H1 (cell line): Measurements from ENCODE around the gene PTPRJ. TPM values are rescaled to one million over a fixed set of nuclear protein-coding genes. Genes with fewer than 3 reads are reported as not detected.

Source experiments
- FOSL1 ChIP-seq: IDR thresholded peaks from 2 replicates; pipeline ENCODE4 v1.6.1; 2011; ENCODE audit warnings: mild to moderate bottlenecking, low read depth, low read length, moderate library complexity; ENCODE audit not compliant: insufficient read depth
- GABPA ChIP-seq: IDR thresholded peaks from 2 replicates; pipeline ENCODE4 v1.6.1; 2011; ENCODE audit warnings: mild to moderate bottlenecking, low read length, moderate library complexity, borderline replicate concordance; ENCODE audit not compliant: insufficient read depth
- KDM5A ChIP-seq: fragments of 200-600 bp; IDR thresholded peaks from 2 replicates; pipeline ENCODE4 v1.7.1; 2012; ENCODE audit warnings: mild to moderate bottlenecking, low read length, inconsistent platforms, mixed read lengths
- POU5F1 ChIP-seq: IDR thresholded peaks from 2 replicates; pipeline ENCODE4 v1.6.1; 2011; ENCODE audit warnings: low read depth, mild to moderate bottlenecking, low read length, moderate library complexity
- SP1 ChIP-seq: IDR thresholded peaks from 2 replicates; pipeline ENCODE4 v1.6.1; 2011; ENCODE audit warnings: low read depth, low read length
- SP4 ChIP-seq: IDR thresholded peaks from 2 replicates; pipeline ENCODE4 v1.6.1; 2012; ENCODE audit warnings: low read length, inconsistent platforms
- TAF7 ChIP-seq: optimal IDR thresholded peaks from 2 replicates; pipeline ENCODE3; 2011; ENCODE audit warnings: low read depth, mild to moderate bottlenecking, inconsistent platforms, low read length, moderate library complexity, borderline replicate concordance
- TEAD4 ChIP-seq: IDR thresholded peaks from 2 replicates; pipeline ENCODE4 v1.6.1; 2012; ENCODE audit warnings: low read depth, low read length, inconsistent platforms, mixed read lengths
- polyA plus RNA-seq, 7 experiments: library from polyadenylated mRNA; depleted of rRNA in 3 of 7; stranded (reverse) in 5 of 7; unstranded in 2 of 7; fragments of >200 nt in 5 of 7; fragments of 200-250 nt in 2 of 7; gene quantifications; 1 replicate in 5 of 7; 2 replicates in 1 of 7; 4 replicates in 1 of 7; pipeline versions ENCODE4 v1.2.1 to v1.2.3, GENCODE V29; 2011 to 2013; ENCODE audit warnings: missing spikeins in 2 of 7, mixed read lengths in 2 of 7
- total RNA-seq: library from RNA; stranded (reverse); fragmentation: NEBNext Ultra II Directional; extraction: Animal tissue kit (Norgen Biotek cat#: 25700); gene quantifications from 2 replicates; pipeline ENCODE4 v1.2.1, GENCODE V29; 2021
- TF ChIP-seq, protein P1 (sequence below): fragments of 300-600 bp; sonication (generic); IDR thresholded peaks from 2 replicates; pipeline ENCODE4 v1.7.1; 2012; ENCODE audit warnings: low read length, moderate library complexity, mild to moderate bottlenecking, inconsistent platforms; ENCODE audit not compliant: insufficient replicate concordance

The PTPRJ gene
- total and polyA plus RNA-seq, 2 of the 8 experiments (the other 6 are each of a cell fraction or from before 2014, with no cell fraction given), result 4.4 to 22.6 TPM

GRCh38 chr11:48182860-48183526 lies 202.6 kb downstream of the PTPRJ start (continued):
- TF ChIP-seq, protein P1, sequence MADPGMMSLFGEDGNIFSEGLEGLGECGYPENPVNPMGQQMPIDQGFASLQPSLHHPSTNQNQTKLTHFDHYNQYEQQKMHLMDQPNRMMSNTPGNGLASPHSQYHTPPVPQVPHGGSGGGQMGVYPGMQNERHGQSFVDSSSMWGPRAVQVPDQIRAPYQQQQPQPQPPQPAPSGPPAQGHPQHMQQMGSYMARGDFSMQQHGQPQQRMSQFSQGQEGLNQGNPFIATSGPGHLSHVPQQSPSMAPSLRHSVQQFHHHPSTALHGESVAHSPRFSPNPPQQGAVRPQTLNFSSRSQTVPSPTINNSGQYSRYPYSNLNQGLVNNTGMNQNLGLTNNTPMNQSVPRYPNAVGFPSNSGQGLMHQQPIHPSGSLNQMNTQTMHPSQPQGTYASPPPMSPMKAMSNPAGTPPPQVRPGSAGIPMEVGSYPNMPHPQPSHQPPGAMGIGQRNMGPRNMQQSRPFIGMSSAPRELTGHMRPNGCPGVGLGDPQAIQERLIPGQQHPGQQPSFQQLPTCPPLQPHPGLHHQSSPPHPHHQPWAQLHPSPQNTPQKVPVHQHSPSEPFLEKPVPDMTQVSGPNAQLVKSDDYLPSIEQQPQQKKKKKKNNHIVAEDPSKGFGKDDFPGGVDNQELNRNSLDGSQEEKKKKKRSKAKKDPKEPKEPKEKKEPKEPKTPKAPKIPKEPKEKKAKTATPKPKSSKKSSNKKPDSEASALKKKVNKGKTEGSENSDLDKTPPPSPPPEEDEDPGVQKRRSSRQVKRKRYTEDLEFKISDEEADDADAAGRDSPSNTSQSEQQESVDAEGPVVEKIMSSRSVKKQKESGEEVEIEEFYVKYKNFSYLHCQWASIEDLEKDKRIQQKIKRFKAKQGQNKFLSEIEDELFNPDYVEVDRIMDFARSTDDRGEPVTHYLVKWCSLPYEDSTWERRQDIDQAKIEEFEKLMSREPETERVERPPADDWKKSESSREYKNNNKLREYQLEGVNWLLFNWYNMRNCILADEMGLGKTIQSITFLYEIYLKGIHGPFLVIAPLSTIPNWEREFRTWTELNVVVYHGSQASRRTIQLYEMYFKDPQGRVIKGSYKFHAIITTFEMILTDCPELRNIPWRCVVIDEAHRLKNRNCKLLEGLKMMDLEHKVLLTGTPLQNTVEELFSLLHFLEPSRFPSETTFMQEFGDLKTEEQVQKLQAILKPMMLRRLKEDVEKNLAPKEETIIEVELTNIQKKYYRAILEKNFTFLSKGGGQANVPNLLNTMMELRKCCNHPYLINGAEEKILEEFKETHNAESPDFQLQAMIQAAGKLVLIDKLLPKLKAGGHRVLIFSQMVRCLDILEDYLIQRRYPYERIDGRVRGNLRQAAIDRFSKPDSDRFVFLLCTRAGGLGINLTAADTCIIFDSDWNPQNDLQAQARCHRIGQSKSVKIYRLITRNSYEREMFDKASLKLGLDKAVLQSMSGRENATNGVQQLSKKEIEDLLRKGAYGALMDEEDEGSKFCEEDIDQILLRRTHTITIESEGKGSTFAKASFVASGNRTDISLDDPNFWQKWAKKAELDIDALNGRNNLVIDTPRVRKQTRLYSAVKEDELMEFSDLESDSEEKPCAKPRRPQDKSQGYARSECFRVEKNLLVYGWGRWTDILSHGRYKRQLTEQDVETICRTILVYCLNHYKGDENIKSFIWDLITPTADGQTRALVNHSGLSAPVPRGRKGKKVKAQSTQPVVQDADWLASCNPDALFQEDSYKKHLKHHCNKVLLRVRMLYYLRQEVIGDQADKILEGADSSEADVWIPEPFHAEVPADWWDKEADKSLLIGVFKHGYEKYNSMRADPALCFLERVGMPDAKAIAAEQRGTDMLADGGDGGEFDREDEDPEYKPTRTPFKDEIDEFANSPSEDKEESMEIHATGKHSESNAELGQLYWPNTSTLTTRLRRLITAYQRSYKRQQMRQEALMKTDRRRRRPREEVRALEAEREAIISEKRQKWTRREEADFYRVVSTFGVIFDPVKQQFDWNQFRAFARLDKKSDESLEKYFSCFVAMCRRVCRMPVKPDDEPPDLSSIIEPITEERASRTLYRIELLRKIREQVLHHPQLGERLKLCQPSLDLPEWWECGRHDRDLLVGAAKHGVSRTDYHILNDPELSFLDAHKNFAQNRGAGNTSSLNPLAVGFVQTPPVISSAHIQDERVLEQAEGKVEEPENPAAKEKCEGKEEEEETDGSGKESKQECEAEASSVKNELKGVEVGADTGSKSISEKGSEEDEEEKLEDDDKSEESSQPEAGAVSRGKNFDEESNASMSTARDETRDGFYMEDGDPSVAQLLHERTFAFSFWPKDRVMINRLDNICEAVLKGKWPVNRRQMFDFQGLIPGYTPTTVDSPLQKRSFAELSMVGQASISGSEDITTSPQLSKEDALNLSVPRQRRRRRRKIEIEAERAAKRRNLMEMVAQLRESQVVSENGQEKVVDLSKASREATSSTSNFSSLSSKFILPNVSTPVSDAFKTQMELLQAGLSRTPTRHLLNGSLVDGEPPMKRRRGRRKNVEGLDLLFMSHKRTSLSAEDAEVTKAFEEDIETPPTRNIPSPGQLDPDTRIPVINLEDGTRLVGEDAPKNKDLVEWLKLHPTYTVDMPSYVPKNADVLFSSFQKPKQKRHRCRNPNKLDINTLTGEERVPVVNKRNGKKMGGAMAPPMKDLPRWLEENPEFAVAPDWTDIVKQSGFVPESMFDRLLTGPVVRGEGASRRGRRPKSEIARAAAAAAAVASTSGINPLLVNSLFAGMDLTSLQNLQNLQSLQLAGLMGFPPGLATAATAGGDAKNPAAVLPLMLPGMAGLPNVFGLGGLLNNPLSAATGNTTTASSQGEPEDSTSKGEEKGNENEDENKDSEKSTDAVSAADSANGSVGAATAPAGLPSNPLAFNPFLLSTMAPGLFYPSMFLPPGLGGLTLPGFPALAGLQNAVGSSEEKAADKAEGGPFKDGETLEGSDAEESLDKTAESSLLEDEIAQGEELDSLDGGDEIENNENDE, result no peak
- TF ChIP-seq SP4, result no peak
- TF ChIP-seq KDM5A, result no peak
- TF ChIP-seq TEAD4, result no peak
- no peak for TF ChIP-seq POU5F1
- TF ChIP-seq TAF7, result no peak
- TF ChIP-seq GABPA, result no peak
- TF ChIP-seq SP1, result no peak
- TF ChIP-seq FOSL1, result no peak
